Measurements from ENCODE around the gene KCNG3. TPM values are rescaled to one million over a fixed set of nuclear protein-coding genes. Genes with fewer than 3 reads are reported as not detected.

The KCNG3 gene
- total RNA-seq, 1 experiment from 2014 or later = 5.0 TPM

DNA sequence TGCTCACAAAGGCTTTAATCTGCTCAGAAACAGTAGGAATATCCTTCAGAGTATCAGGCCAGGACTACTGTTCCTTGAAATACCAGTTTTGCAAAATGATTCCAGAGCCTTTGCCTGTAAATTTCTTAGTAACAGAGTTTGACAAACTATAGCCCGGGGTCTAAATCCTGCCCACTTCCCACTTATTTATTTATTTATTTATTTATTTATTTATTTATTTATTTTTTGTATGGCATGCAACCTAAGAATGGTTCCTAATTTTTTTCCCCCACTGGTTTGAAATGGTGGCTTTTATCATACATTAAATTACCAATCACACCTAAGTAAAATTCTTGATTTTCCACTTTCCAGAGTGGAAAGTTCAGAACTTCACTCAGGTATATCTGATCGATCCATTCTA, 45.6 kb downstream of the KCNG3 start:
- DNase-seq (ENCODE audit: low read depth, low spot score) = no peak
- in situ Hi-C loops (cut with HindIII; ENCODE audit: low pct_unique_long_range_greater_than_20kb, low sequenced_read_pairs) = no loop called here

DNA sequence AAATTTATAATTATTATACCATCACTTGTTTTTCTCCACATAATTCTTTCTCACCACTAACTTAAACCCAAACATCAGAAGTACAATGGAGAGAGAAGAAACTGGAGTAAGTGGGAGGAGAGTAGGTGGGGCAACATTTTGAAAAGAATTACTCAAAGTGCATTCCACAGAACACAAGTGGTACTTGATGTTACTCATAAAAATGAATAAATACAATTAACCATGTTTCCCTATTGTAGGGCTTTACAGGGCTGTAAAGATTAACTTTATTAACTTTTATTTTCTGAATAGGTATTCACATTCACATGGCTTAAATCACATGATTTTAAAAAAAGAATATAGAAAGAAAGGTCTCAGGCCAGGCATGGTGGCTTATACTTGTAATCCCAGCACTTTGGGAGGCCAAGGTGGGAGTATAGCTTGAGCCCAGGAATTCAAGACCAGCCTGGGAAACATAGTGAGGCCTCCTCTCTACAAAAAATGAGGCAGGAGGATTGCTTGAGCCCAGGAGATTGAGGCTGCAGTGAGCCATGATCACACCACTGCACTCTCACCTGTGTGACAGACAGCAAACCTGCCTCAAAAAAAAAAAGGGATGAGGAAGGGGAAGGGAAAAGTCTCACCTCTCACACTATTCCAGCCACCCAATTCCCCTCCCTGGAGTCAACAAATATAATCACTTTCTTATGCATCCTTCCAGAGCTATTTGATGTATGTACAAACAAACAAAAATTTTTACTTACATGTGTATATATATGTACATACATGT, 47.1 kb downstream of the KCNG3 start:
- in situ Hi-C loops (cut with HindIII; ENCODE audit: low pct_unique_long_range_greater_than_20kb, low sequenced_read_pairs) = no loop called here
- no peak for DNase-seq (ENCODE audit: low read depth, low spot score)

DNA sequence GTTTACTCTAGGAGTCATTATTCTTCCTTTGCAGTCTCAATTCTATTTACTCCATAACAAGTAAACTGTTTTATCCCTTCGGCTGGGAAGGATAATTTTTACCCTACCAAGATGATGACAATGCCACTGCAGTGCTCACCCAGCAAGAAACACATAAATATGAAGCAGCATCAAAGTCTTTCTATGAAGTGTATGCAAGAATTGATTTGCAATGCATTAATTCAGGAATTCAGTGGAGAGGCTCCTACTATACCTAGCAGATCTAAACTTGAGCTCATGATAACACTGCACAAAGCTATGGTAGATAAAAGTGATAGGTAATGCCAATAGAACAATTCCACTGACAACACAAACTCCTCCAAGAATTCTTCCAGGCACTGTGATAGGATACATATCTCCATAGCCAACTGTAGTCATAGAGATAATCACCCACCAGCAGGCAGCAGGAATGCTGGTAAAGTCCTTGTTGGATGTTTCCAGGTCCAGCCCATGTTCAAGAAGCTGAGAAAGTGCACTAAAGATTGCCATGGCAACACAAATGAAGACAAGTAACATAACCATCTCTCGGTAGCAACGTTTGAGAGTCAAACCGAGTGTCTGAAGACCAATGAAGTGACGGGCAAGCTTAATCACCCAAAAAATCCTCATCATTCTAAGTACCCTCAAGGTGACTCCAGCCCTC, 49.9 kb downstream of the KCNG3 start:
- in situ Hi-C loops (cut with HindIII; ENCODE audit: low pct_unique_long_range_greater_than_20kb, low sequenced_read_pairs) = no loop called here
- DNase-seq (ENCODE audit: low read depth, low spot score) = no peak

- DNase-seq (ENCODE audit: low read depth, low spot score) = no peak
These were observed 51.0 kb downstream of the KCNG3 start for GRCh38 chr2:42442774-42443173.

DNA sequence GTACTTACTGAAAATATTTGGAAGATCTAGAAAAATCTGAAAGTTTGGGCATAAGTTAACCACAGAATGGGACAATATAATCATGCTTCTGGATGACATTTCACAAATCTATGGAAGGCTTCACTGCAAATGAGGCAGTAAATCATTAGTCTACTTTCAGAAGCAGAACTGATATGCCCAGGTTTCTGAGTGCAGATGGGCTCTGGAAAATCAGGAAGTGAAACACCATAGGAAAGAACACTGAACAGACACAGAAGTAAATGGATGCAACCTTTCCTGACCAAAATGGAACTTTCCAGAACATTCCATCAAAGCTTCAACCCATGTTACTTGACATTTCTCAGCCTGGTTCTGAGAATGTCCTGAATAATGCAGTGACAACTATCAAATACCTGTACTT, 55.1 kb downstream of the KCNG3 start:
- no peak for DNase-seq (ENCODE audit: low read depth, low spot score)
- in situ Hi-C loops (cut with HindIII; ENCODE audit: low pct_unique_long_range_greater_than_20kb, low sequenced_read_pairs) = no loop called here

More at GRCh38 chr2:42442774-42443173, 51.0 kb downstream of the KCNG3 start:
- in situ Hi-C loops (cut with HindIII; ENCODE audit: low pct_unique_long_range_greater_than_20kb, low sequenced_read_pairs) = no loop called here

GRCh38 chr2:42436370-42436769, 57.4 kb downstream of the KCNG3 start:
- in situ Hi-C loops (cut with HindIII; ENCODE audit: low pct_unique_long_range_greater_than_20kb, low sequenced_read_pairs) = no loop called here
- DNase-seq (ENCODE audit: low read depth, low spot score) = no peak

GRCh38 chr2:42435628-42436027, 58.2 kb downstream of the KCNG3 start:
- DNase-seq (ENCODE audit: low read depth, low spot score) = no peak
- in situ Hi-C loops (cut with HindIII; ENCODE audit: low pct_unique_long_range_greater_than_20kb, low sequenced_read_pairs) = no loop called here

DNA sequence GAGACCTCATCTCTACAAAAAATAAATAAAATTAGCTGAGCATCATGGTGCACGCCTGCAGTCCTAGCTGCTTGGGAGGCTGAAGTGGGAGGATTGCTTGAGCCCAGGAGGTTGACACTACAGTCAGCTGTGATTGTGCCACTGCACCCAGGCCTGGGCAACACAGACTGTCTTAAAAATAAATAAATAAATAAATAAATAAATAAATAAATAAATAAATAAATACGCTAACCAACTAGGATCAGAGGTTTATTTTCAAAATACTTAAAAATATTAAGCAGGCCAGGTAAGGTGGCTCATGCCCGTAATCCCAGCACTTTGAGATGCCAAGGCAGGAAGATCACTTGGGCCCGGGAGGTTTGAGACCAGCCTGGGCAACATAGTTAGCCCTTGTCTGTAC, 63.6 kb downstream of the KCNG3 start:
- in situ Hi-C loops (cut with HindIII; ENCODE audit: low pct_unique_long_range_greater_than_20kb, low sequenced_read_pairs) = no loop called here
- no peak for DNase-seq (ENCODE audit: low read depth, low spot score)

GRCh38 chr2:42429352-42429751, 64.4 kb downstream of the KCNG3 start:
- in situ Hi-C loops (cut with HindIII; ENCODE audit: low pct_unique_long_range_greater_than_20kb, low sequenced_read_pairs) = no loop called here
- DNase-seq (ENCODE audit: low read depth, low spot score) = no peak

DNA sequence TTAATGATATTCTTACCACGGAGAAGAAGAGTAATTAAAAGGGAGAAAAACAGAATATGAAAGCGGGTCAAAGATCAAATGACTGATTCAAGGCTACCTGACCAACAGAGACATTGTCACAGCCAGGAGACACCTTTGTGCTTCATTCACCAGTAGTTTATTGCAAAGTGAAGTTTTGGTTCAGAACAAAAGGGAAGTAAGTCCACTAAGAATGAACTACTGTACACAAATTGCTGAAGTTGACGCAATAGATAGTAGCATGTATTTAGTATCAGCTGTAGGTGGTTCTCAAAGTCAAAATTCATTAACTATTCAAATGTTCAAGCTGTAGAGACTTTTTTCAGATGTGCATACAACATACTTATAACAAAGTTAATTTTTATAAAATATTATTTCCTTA, 68.1 kb downstream of the KCNG3 start:
- no peak for DNase-seq (ENCODE audit: low read depth, low spot score)
- in situ Hi-C loops (cut with HindIII; ENCODE audit: low pct_unique_long_range_greater_than_20kb, low sequenced_read_pairs) = no loop called here

DNA sequence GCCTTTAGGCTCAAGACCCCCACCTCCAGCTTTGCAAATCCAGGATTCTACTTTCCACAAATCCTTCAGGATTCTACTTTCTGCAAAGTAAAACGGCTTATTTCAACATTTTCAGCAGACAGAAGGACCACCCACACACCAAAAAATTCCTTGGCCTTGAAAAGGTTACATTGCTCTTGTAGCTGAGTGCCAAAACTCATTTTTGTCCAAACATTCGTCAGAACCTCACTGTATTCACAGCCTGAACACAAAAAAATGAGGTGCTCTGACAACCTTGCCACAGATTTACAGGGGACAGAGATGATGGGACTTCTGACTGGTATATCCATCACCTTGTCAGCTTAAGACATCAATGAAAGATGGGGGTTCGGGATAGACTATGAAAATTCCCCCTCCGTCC, 69.7 kb downstream of the KCNG3 start:
- in situ Hi-C loops (cut with HindIII; ENCODE audit: low pct_unique_long_range_greater_than_20kb, low sequenced_read_pairs) = no loop called here
- DNase-seq (ENCODE audit: low read depth, low spot score) = no peak

GRCh38 chr2:42421601-42422239, 72.1 kb downstream of the KCNG3 start:
- in situ Hi-C loops (cut with HindIII; ENCODE audit: low pct_unique_long_range_greater_than_20kb, low sequenced_read_pairs) = no loop called here
- no peak for DNase-seq (ENCODE audit: low read depth, low spot score)

DNA sequence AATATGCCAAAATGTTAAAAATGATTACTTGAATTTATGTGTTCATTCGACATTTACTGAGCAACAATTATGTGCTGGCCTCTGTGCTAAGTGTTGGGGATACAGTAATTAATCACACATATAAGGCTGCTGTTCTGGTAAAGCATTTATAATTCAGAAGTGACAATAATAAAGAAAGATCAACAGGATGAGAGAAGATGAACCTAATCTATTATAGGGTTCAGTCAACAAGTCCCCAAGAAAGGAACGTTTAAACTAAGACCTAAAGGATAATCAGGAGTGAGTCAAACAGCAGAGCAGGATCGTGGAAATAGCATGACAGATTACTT, 72.7 kb downstream of the KCNG3 start:
- DNase-seq (ENCODE audit: low read depth, low spot score) = no peak
- in situ Hi-C loops (cut with HindIII; ENCODE audit: low pct_unique_long_range_greater_than_20kb, low sequenced_read_pairs) = no loop called here

- in situ Hi-C loops (cut with HindIII; ENCODE audit: low pct_unique_long_range_greater_than_20kb, low sequenced_read_pairs) = no loop called here
These were observed 79.1 kb downstream of the KCNG3 start for GRCh38 chr2:42414648-42415047.

GRCh38 chr2:42414158-42414557, 79.6 kb downstream of the KCNG3 start:
- in situ Hi-C loops (cut with HindIII; ENCODE audit: low pct_unique_long_range_greater_than_20kb, low sequenced_read_pairs) = no loop called here
- DNase-seq (ENCODE audit: low read depth, low spot score) = no peak

More at GRCh38 chr2:42414648-42415047, 79.1 kb downstream of the KCNG3 start:
- DNase-seq (ENCODE audit: low read depth, low spot score) = no peak

- no peak for DNase-seq (ENCODE audit: low read depth, low spot score)
- in situ Hi-C loops (cut with HindIII; ENCODE audit: low pct_unique_long_range_greater_than_20kb, low sequenced_read_pairs) = no loop called here
These were observed 82.9 kb downstream of the KCNG3 start for GRCh38 chr2:42410742-42411514.

DNA sequence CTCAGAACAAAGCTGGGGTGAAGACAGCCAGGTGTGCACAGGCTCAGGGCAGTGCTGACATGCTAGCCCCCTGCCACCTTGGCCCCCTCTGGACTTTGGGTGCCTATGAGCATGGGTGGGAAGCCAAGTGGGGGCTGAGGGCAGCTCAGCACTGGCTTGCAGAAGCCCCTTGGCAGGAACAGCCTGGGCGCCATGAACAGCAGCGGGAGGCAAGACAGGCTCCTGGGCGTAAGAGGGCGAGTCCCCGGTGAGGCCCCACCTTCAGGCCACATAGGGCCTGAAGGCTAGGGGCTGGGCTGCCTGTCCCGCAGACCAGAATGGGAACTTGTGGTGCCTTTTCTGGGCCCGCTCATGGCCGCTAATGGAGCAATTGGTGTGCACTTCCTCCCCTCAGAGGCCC, 85.8 kb downstream of the KCNG3 start:
- in situ Hi-C loops (cut with HindIII; ENCODE audit: low pct_unique_long_range_greater_than_20kb, low sequenced_read_pairs) = no loop called here
- no peak for DNase-seq (ENCODE audit: low read depth, low spot score)

DNA sequence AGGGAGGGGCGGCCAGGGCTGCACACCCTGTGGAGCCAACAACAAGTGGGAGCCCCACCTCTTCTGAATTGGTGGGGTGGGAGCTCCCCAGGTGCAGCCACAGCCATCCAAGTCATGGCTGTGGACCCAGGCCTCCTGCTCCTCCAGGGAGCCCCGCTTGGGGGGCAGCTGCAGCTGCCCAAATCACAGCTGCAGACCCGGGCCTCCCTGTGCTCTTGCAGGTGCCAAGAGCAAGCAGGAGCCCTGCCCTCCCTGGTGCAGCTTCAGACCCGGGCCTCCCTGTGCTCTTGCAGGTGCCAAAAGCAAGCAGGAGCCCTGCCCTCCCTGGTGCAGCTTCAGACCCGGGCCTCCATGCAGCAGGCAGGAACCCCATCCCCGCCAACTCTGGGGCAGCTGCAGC, 86.3 kb downstream of the KCNG3 start:
- DNase-seq (ENCODE audit: low read depth, low spot score) = no peak
- in situ Hi-C loops (cut with HindIII; ENCODE audit: low pct_unique_long_range_greater_than_20kb, low sequenced_read_pairs) = no loop called here
